ENCODE data around the gene SGCG. TPM values are rescaled to one million over a fixed set of nuclear protein-coding genes. Genes with fewer than 3 reads are reported as not detected.

SGCG gene
- total RNA-seq, 1 donor from 2014 or later, result 2.1 TPM

- H3K4me3 ChIP-seq (ENCODE audit: low read depth, low read length), result no peak overlapping the region
- DNase-seq (ENCODE audit: low read depth) (no peak), FAIRE-seq (no peak)
- no peaks in the 10 kb centered on the region for H3K27me3 ChIP-seq (ENCODE audit: control insufficient read depth, insufficient read depth, low read length)
- no peak for TF ChIP-seq CTCF (IDR thresholded peaks at IDR 0.05; ENCODE audit: insufficient read depth, low read length, severe bottlenecking)
- no peaks in the 10 kb centered on the region for H3K36me3 ChIP-seq (ENCODE audit: control insufficient read depth, insufficient read depth, low read length)
Observed at GRCh38 chr13:23267571-23267970, 86.8 kb downstream of the SGCG start.

DNA sequence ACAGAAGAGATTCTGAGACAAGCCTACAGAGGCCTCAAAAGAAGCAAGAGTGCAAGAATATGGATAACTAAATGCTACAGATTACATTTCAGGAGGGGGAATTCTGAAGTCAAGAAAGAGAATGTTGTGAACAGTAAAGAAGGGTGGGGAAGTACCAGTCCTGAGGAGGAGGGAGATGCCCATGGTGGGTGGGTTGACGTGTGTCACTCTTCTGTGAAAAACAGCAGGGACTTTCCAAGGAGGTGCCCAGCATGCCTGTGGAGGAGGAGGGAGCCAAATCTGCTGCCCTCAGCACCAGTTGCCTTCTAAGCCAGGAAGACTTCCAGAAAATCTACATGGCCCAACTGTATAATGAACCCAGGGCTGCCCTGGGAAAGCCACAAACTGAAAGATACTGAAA is 87.7 kb downstream of the SGCG start:
- DNase-seq (ENCODE audit: low read depth) (no peak), FAIRE-seq (no peak)
- no peaks in the 10 kb centered on the region for H3K27me3 ChIP-seq (ENCODE audit: control insufficient read depth, insufficient read depth, low read length)
- no peak overlapping the region for H3K4me3 ChIP-seq (ENCODE audit: low read depth, low read length)
- no peak for TF ChIP-seq CTCF (IDR thresholded peaks at IDR 0.05; ENCODE audit: insufficient read depth, low read length, severe bottlenecking)
- H3K36me3 ChIP-seq (ENCODE audit: control insufficient read depth, insufficient read depth, low read length), result no peaks in the 10 kb centered on the region

DNA sequence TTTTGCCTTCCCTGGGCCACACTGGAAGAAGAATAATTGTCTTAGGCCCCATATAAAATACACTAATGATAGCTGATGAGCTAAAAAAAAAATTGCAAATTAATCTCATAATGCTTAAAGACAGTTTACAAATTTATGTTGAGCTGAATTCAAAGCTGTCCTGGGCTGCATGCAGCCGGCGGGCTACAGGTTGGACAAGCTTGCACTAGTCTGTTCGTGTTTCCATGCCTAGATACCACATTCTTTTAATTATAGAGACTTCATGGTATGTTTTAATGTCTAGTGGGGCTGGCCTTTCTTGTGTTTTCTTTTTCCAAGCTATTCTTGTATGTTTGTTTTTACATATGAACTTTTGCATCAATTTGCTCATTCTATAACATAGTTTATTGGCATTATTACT is 90.6 kb downstream of the SGCG start:
- DNase-seq (ENCODE audit: low read depth) (peak; percentile 28), FAIRE-seq (no peak)
- H3K36me3 ChIP-seq (ENCODE audit: control insufficient read depth, insufficient read depth, low read length), result no peaks in the 10 kb centered on the region
- H3K4me3 ChIP-seq (ENCODE audit: low read depth, low read length), result no peak overlapping the region
- no peaks in the 10 kb centered on the region for H3K27me3 ChIP-seq (ENCODE audit: control insufficient read depth, insufficient read depth, low read length)
- no peak for TF ChIP-seq CTCF (IDR thresholded peaks at IDR 0.05; ENCODE audit: insufficient read depth, low read length, severe bottlenecking)

GRCh38 chr13:23273498-23273897 is 92.7 kb downstream of the SGCG start:
- TF ChIP-seq CTCF (IDR thresholded peaks at IDR 0.05; ENCODE audit: insufficient read depth, low read length, severe bottlenecking), result no peak
- no peak overlapping the region for H3K4me3 ChIP-seq (ENCODE audit: low read depth, low read length)
- DNase-seq (ENCODE audit: low read depth) (no peak), FAIRE-seq (no peak)
- no peaks in the 10 kb centered on the region for H3K27me3 ChIP-seq (ENCODE audit: control insufficient read depth, insufficient read depth, low read length)
- H3K36me3 ChIP-seq (ENCODE audit: control insufficient read depth, insufficient read depth, low read length), result no peaks in the 10 kb centered on the region

GRCh38 chr13:23279321-23279720 is 98.5 kb downstream of the SGCG start:
- no peaks in the 10 kb centered on the region for H3K27me3 ChIP-seq (ENCODE audit: control insufficient read depth, insufficient read depth, low read length)
- H3K36me3 ChIP-seq (ENCODE audit: control insufficient read depth, insufficient read depth, low read length), result no peaks in the 10 kb centered on the region
- FAIRE-seq (no peak), DNase-seq (ENCODE audit: low read depth) (no peak)
- no peak overlapping the region for H3K4me3 ChIP-seq (ENCODE audit: low read depth, low read length)
- TF ChIP-seq CTCF (IDR thresholded peaks at IDR 0.05; ENCODE audit: insufficient read depth, low read length, severe bottlenecking), result no peak

- no peaks in the 10 kb centered on the region for H3K27me3 ChIP-seq (ENCODE audit: control insufficient read depth, insufficient read depth, low read length)
- no peak overlapping the region for H3K4me3 ChIP-seq (ENCODE audit: low read depth, low read length)
- FAIRE-seq (no peak), DNase-seq (ENCODE audit: low read depth) (no peak)
- no peaks in the 10 kb centered on the region for H3K36me3 ChIP-seq (ENCODE audit: control insufficient read depth, insufficient read depth, low read length)
- TF ChIP-seq CTCF (IDR thresholded peaks at IDR 0.05; ENCODE audit: insufficient read depth, low read length, severe bottlenecking), result no peak
Observed at GRCh38 chr13:23288564-23288963, 107.8 kb downstream of the SGCG start.
